Measurements from ENCODE around the gene ROBO2.

ROBO2 gene

GRCh38 chr3:77539677-77540076 lies 499.8 kb downstream of the ROBO2 start:
- H3K9me3 ChIP-seq (ENCODE audit: control insufficient read depth, insufficient read depth, low read depth, low read length) = no peaks in the 10 kb centered on the region
- no peak overlapping the region for H3K4me3 ChIP-seq (ENCODE audit: low read depth, low read length)
- H3K36me3 ChIP-seq (ENCODE audit: control insufficient read depth in 2 of 2, insufficient read depth in 1 of 2, low read length in 2 of 2) = no peaks in the 10 kb centered on the region
- no peaks in the 10 kb centered on the region for H3K4me1 ChIP-seq (ENCODE audit: control insufficient read depth, insufficient read depth, low read length)
- TF ChIP-seq ZNF521 (tag by site-specific recombination; IDR thresholded peaks at IDR 0.05) (no peak), YY2 (tag by site-specific recombination; IDR thresholded peaks at IDR 0.05) (no peak), GLI4 (tag by site-specific recombination; IDR thresholded peaks at IDR 0.05) (no peak), ZNF501 (tag by site-specific recombination; IDR thresholded peaks at IDR 0.05) (no peak), ZNF175 (tag by site-specific recombination; IDR thresholded peaks at IDR 0.05) (no peak), TSHZ1 (tag by site-specific recombination; IDR thresholded peaks at IDR 0.05; ENCODE audit: borderline replicate concordance) (no peak), ZNF514 (tag by site-specific recombination; IDR thresholded peaks at IDR 0.05) (no peak), ZNF354C (tag by site-specific recombination; IDR thresholded peaks at IDR 0.05; ENCODE audit: borderline replicate concordance, low read depth) (no peak), ZNF473 (tag by site-specific recombination; IDR thresholded peaks at IDR 0.05) (no peak), ZSCAN23 (tag by site-specific recombination; IDR thresholded peaks at IDR 0.05) (no peak), ZBTB48 (tag by site-specific recombination; IDR thresholded peaks at IDR 0.05) (no peak), SP7 (tag by site-specific recombination; IDR thresholded peaks at IDR 0.05) (no peak), ZNF585B (tag by site-specific recombination; IDR thresholded peaks at IDR 0.05) (no peak)
- POLR2A ChIA-PET = no interaction called here
- no peak overlapping the region for H3K27ac ChIP-seq (ENCODE audit: extremely low read depth, low read depth, low read length)
- CTCF ChIA-PET = no interaction called here

GRCh38 chr3:77541203-77541922 lies 501.5 kb downstream of the ROBO2 start:
- H3K4me1 ChIP-seq (ENCODE audit: control insufficient read depth, insufficient read depth, low read length) = no peaks in the 10 kb centered on the region
- ChIA-PET CTCF (interaction anchor here (0.6 kb wide), 1 partner anchor 460 kb away, joined by 4 read pairs; no protein-coding TSS in a partner anchor), POLR2A (no interaction called here)
- H3K9me3 ChIP-seq (ENCODE audit: control insufficient read depth, insufficient read depth, low read depth, low read length) = no peaks in the 10 kb centered on the region
- no peak overlapping the region for H3K4me3 ChIP-seq (ENCODE audit: low read depth, low read length)
- no peaks in the 10 kb centered on the region for H3K36me3 ChIP-seq (ENCODE audit: control insufficient read depth in 2 of 2, insufficient read depth in 1 of 2, low read length in 2 of 2)
- TF ChIP-seq ZNF580 (tag by site-specific recombination; IDR thresholded peaks at IDR 0.05) = no peak
- TF ChIP-seq PRDM1 (tag by site-specific recombination; IDR thresholded peaks at IDR 0.05) = no peak
- TF ChIP-seq ZFP37 (tag by site-specific recombination; IDR thresholded peaks at IDR 0.05) = no peak
- no peak overlapping the region for H3K27ac ChIP-seq (ENCODE audit: extremely low read depth, low read depth, low read length)

- Histone ChIP-seq H3K27ac (ENCODE audit: extremely low read depth, low read depth, low read length) (no peak overlapping the region), H3K4me3 (ENCODE audit: low read depth, low read length) (no peak overlapping the region), H3K4me1 (ENCODE audit: control insufficient read depth, insufficient read depth, low read length) (no peaks in the 10 kb centered on the region), H3K9me3 (ENCODE audit: control insufficient read depth, insufficient read depth, low read depth, low read length) (no peaks in the 10 kb centered on the region), H3K36me3 (ENCODE audit: control insufficient read depth in 2 of 2, insufficient read depth in 1 of 2, low read length in 2 of 2) (no peaks in the 10 kb centered on the region)
- ChIA-PET POLR2A (no interaction called here), CTCF (no interaction called here)
- no peak for TF ChIP-seq ZBTB11 (tag by site-specific recombination; conservative IDR thresholded peaks at IDR 0.05; ENCODE audit: low read depth)
- TF ChIP-seq MZF1 (tag by site-specific recombination; IDR thresholded peaks at IDR 0.05; ENCODE audit: borderline replicate concordance) = no peak
- TF ChIP-seq ZNF626 (tag by site-specific recombination; IDR thresholded peaks at IDR 0.05) = no peak
- no peak for TF ChIP-seq ZXDB (tag by site-specific recombination; IDR thresholded peaks at IDR 0.05)
- no peak for TF ChIP-seq ZNF16 (tag by site-specific recombination; IDR thresholded peaks at IDR 0.05; ENCODE audit: low read depth)
- no peak for TF ChIP-seq ZBTB17 (tag by site-specific recombination; IDR thresholded peaks at IDR 0.05)
- TF ChIP-seq ZNF324 (tag by site-specific recombination; IDR thresholded peaks at IDR 0.05) = no peak
- TF ChIP-seq ZNF514 (tag by site-specific recombination; IDR thresholded peaks at IDR 0.05) = no peak
- TF ChIP-seq ZFP3 (tag by site-specific recombination; IDR thresholded peaks at IDR 0.05; ENCODE audit: low read depth) = no peak
- no peak for TF ChIP-seq SETDB1 (IDR thresholded peaks at IDR 0.05; ENCODE audit: insufficient read length, low read length)
- TF ChIP-seq ZNF701 (tag by site-specific recombination; IDR thresholded peaks at IDR 0.05) = no peak
- no peak for TF ChIP-seq ZIC2 (tag by site-specific recombination; IDR thresholded peaks at IDR 0.05)
Measured at GRCh38 chr3:77546246-77546645, 506.3 kb downstream of the ROBO2 start.

Measured in HEK293 (cell line).